ENCODE measurements around the gene FAM9A.
"Not testable (repeated sequence)": the region's sequence is repeated elsewhere in the genome, so short reads cannot be mapped to it uniquely, and the experiment has no call there.

The FAM9A gene

DNA sequence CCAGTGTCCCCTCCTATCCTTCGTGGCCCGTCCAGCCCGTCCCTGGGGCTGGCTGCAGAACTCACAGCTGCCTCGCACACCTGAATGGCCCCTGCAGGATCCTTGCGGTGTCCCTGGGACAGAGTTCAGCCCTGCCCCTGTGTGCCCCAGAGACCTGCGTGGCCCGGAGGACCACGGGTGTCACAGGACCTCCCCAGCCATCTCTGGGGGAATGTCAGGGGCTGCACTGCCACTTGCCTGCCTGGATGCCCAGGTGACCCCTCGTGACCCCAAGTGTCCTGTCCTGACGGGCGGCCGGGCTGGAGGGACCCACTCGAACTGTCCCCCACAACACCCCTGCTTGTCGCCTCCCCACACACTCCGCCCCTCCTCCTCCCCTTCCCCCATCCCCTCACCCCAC is 832 bp downstream of the FAM9A start:
- not testable (repeated sequence) for DNase-seq

DNA sequence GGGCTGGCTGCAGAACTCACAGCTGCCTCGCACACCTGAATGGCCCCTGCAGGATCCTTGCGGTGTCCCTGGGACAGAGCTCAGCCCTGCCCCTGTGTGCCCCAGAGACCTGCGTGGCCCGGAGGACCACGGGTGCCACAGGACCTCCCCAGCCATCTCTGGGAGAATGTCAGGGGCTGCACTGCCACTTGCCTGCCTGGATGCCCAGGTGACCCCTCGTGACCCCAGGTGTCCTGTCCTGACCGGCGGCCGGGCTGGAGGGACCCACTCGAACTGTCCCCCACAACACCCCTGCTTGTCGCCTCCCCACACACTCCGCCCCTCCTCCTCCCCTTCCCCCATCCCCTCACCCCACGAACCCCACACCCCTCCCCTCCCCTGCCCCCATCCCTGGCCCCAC is 1.9 kb downstream of the FAM9A start:
- not testable (repeated sequence) for DNase-seq

DNA sequence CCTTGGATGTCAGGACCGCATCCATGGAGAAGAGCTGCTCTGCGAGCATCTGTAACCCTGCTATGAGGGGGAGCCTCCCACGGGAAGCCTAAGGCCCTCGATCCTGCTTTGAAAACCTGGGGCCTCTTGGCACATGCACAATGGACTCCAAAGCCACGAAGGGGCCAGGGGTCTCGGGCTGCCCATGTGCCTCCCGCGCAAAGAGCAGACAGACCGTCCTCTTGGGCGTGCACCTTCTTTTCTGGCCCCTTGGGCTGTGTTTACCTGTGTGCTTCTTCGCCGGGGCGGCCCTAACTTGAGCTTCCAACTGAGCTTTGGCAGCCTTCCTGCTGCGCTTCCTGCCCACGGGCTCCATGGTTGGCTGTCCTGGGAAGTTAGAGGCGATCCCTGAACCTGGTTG is 2.5 kb downstream of the FAM9A start:
- not testable (repeated sequence) for DNase-seq

DNA sequence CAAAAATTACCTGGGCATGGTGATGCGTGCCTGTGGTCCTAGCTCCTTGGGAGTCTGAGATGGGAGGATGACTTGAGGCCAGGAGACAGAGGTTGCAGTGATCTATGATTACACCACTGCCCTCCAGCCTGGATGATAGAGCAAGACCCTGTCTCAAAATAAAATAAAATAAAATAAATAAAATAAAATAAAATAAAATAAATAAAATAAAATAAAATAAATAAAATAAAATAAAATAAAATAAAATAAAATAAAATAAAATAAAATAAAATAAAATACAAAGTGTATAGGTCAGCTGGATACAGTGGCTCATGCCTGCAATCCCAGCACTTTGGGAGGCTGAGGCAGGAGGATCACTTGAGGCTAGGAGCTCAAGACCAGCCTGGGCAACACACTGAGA is 14.1 kb downstream of the FAM9A start:
- not testable (repeated sequence) for DNase-seq

DNA sequence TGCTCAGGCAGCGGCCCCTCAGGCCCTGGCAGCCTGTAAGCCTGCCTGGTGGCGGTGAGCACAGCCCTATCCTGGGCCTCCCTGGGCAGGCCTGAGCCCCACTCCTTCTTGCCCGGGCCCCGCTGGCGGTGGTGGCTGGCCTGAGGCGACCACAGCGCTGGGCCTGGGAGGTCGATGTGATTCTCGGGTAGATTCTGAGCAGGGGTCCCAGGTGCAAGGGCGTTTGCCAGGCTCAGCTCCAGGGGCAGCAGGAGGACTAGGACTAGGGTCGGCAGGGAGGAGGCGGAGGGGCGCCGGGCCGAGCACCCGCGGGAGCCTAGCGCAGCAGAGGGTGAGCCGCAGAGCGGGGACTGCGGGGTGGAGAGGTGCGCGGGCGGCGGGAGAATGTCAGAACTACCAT is 17.0 kb downstream of the FAM9A start:
- no peak for DNase-seq

DNA sequence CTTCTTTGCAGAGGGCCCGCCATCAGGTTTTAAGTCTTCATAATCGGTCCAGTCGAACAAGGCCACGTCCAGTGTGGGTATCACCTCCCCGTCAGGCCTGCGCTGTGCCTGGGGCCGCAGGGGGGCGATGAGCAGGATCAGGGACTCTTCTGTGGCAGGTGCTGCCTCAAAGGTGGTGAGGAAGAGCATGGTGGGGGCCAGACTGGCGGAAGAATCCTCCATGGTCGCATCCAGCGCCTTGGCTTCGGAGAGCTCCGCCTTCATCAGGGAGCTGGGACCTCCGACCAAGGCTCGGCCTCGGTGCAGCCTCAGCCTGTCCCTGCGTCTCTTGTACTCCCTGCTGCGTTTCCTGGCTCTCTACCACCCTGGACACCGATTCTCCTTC is 17.5 kb downstream of the FAM9A start:
- no peak for DNase-seq

DNA sequence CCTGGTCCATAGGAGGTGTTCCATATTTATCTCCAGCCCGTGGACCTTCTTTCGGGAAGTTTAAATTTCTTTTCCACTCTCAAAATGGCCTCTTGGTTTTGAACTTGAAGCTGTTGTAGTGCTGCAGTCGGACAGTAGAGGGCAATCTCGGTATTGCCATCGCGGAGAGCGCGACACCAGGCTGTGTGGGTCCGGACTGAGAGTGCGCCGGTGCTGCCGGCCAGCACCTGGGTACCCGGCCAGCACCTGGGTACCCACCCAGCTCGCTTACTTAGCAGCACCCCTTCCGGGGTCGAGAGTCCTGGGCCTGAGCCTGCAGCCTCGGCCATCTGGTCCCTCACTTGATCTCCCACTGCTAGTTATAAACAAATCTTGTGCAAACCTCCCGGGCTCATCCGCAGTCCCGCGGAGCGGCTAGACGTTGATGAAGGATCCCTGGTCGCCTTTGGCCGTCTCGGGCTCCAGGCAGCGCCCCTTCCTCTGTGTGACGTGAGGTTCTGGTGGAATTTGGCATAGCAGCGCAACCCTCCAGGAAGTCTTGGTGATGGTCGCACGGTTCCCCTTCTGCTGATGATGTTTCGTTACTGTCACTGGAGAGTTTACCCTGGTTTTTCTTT is 18.0 kb downstream of the FAM9A start:
- peak; percentile 48 for DNase-seq

DNA sequence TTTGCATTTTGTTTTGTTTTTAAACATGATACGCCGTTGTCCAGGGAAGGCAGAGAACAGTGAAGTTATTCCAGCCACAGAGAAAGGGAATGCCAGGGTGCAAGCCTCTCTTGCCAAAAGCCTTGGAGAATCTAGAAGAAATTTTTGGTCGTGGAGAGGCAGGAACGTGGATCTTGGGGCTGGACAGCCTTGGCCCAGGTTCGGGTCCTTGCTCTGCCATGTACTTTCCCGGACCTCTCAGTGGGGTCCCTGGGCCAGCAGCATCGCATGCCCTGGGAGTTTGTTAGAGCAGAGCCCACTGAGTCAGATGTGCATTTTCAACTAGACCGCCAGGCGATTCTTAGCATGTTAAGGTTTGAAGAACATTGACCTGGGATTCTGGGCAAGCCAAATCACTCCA is 18.6 kb downstream of the FAM9A start:
- DNase-seq: no peak

DNA sequence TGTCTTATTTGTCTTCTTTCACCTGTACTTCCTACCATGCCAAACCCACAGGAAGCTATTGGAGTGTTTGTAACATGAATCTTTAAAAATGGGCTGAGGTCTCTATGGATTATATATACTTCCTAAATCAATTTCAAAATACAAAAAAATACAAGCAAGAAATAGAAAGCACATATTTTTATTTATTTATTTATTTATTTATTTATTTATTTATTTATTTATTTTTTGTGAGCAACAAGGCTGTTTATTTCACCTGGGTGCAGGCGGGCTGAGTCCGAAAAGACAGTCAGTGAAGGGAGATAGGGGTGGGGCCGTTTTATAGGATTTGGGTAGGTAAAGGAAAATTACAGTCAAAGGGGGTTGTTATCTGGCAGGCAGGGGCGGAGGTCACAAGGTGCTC is 19.3 kb downstream of the FAM9A start:
- DNase-seq: not testable (repeated sequence)

DNA sequence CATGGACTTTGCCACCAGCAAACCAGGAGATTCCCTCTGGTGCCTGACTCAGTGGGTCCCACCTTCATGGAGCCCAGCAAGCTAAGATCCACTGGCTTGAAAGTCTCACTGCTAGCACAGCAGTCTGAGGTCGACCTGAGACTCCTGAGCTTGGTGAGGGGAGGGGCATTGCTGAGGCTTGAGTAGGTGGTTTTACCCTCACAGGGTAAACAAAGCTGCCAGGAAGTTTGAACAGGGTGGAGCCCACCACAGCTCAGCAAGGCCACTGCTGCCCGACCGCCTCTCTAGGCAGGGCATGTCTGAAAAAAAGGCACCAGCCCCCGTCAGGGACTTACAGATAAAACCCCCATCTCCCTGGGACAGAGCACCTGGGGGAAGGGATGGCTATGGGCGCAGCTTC is 28.1 kb downstream of the FAM9A start:
- peak; percentile 1 for DNase-seq

DNA sequence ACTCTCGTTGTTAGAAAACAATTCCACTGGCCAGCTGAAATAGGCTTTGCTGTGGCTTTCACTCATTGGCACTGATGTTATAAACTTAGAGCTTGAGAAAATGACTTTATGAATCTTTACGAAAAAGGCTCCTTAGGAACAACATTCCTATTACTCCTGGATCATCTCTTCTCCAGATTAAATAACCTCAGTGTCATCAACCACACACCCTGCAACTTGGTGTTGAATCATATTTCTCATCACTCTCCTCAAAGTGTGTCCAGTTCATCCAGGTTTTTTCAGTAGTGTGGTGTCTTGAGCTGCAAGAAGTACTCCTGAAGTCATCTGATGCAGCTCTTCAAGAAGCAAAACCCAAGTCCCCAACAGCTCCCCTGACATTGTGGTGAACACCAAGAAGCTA is 41.2 kb downstream of the FAM9A start:
- DNase-seq: no peak

DNA sequence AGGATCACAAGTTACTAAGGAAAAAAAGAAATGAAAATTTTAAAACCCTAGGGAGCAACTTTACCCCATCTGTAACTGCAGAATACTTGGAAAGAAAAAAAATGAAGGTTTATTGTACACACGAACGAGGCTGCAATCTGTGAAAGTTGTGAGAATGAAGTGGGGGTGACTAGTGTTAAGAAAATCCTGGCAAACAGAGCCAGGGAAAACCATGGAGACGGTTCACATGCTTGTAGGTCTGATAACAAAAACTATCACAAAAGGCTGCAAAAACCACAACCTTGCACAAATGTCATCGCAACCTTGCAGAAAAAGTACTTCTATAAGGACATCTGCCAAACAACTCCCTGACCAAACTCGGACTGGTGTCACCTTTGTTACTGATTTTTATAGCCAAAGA is 42.5 kb downstream of the FAM9A start:
- DNase-seq: not testable (repeated sequence)

DNA sequence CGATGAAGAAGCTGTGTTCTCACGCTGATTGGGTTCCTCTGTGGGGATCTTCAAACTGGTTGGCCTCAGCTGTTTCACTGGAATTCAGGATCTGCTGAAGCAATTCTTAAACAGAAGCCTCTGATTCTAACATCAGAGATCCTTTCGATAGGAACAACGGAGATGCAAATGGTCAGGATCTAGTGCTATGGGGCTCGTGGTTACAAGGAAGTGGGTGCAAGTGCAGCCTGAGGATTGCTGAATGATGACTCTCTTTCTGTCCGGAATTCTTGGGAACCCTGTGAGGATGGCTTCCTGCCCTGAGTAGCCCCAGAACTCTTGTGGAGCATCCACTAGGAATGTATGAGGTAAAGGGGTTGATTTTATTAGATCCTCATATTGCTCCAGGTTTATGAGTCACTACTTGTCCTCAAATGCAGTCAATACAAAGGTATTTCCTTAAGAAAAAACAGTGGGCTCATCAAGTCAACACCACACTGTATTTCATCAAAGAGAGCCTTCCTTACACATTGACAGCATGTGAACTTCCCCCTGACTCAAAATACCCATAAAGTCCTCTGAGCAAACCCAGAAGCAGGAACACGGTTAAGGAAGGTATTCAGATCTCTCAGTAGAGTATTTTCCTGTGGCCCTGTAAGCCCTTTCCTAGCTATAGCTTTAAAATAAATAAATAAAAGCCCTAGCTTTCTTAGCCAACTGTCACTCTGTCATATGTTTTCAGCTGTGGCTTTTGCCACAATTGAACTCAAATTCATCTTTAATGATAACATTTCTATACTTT is 43.4 kb downstream of the FAM9A start:
- not testable (repeated sequence) for DNase-seq

DNA sequence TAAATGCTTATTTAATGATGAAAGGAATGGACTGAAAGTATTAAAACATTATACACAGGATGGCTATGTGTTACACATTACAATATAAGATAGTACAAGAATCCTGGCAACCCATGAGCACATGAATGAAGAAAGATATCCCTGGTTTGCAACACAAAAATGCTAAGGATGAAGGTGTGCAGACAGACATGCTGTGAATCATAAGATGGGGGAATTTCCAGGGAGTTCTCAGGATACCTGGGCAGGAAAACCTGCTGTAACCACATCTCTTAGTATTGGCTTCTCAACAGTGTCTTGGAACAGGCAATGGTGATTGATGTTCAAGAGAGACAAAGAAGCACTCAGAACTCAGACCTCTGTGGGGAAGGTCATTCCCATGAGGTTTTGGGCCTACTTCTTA is 45.4 kb downstream of the FAM9A start:
- no peak for DNase-seq

DNA sequence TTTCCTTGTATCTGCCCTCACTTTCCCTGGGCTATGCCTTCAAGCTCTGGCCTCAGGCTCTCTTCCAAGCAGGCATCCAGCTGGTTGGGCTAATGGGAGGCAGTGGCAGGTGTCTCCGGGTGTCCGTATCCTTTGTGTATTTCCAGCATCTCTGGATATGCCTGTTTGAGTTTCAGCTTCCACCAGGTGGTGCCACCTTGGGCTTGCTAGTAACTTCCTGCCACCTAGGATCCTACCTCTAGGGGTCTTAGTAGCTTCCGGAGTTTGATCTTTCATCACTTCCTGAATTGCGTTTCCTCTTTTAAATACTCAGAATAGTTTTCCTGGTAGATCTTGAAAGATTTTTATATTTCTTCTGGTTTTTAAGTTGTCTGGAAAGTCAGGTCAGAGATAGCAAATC is 46.1 kb downstream of the FAM9A start:
- DNase-seq: no peak

DNA sequence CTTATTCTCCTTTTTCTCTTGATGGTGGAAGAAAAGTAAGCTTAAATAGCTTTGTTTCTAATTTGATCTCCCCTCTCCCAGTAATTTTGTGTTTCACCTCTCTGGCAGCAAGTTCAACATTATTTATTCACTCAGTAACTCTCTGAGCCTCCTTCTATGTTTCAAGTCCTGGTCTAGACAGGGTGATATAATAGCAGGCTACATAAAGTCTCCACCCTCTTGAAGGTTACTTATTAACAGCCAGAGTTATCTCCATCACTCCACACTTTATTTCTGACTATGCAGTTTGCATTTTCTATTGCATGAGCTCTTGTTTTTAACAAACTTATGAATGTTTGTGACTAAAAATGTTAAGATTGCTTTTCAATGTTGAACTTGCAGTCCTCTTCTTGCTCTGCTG is 51.5 kb downstream of the FAM9A start:
- no peak for DNase-seq

DNA sequence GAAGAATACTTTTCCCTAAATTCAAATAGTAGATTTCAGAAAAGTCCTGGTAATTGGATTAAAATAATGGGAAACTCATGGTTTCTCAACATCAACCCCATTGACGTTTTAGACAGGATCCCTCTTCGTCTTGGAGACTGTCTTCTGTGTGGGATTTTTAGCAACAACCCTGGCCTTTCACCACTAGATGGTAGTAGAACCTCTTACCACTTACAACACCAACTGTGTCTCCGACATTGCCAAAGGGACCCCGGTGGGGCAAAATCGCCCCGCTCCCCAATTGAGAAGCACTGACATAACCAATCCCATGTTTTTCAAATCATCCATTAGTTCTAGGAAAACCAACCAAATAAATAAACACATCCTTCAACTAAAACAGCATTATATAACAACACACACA is 52.3 kb downstream of the FAM9A start:
- DNase-seq: peak; percentile 23

DNA sequence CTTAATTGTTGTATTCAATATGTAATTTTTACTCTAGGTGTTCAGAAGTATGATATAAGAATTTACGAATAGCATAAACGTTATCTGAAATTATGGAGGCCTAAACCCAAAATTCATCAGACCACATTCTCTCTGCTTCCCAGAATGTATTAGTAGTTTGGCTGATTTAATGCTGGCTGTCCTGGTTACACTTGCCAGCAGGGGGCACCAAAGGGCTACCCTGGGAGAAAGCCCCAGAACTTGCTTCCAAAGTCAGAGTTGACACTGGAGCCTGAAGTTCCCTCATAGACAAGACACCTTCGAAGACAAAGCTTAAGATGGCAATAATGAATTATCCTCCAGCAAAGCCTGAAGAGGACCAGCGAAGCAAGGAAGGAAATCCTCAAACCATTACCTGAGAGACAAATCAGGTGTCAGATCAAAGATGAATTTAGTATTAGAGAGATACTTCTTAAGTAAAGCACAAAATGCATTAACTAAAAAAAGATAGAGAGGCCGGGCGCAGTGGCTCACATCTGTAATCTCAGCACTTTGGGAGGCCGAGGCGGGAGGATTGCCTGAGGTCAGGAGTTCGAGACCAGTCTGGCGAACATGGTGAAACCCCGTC is 58.0 kb downstream of the FAM9A start:
- DNase-seq: peak; percentile 43

DNA sequence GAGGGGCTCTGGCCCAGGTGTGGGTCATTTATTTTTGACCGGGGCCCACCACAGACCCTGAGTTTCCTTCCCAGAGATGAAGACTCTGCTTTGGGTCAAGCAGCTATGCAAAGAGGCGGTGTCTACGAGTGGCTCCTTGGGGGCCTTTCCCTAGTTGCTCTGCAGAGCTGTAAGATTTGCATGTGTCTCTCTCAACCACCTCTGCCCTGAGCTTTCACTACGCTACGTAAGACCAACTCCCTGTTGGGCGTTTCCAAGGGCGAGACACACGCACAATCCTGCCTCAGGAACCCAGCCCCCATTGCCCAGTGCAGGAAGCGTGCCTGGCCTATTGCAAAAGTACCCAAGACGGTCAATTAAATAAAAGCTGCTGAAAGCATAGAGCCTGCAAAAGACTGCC is 59.2 kb downstream of the FAM9A start:
- DNase-seq: no peak
